Fibroblast of skin of abdomen (primary cell): ENCODE measurements around the gene B3GLCT.

Source experiments
- DNase-seq: peaks from one replicate; pipeline ENCODE4 v3.0.0-alpha.2; 2013

Gene B3GLCT

DNA sequence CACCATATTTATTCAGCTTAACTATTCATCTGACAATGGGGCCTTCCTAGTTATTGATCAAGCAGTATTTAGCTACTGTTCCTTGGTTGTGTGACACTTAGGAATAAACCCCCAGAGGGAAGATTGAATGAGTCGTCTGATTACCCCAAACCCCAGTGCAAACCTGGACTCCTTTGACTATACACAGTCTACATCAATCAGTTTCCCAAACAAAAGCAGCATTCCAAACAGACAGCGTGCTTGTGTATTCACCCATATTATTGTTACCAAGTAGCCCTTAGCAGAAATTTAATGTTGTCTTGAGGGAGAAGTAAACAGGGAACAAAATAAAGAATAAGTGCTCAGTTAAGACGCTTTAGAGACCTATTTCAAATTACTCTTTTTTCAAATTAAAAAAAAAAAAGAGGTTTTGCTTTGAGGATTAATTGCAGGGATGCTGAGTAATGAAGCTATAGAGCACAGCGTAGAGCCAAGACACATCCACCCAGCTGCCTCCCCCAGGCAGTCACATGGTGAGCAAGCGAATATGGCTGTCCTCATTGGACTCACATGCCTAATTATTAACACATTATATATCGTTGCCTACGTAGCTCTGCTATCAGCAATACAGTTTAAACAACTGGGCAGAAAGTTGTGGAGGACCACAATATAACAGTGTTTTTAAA lies 14.7 kb upstream of the B3GLCT start:
- no peak for DNase-seq

DNA sequence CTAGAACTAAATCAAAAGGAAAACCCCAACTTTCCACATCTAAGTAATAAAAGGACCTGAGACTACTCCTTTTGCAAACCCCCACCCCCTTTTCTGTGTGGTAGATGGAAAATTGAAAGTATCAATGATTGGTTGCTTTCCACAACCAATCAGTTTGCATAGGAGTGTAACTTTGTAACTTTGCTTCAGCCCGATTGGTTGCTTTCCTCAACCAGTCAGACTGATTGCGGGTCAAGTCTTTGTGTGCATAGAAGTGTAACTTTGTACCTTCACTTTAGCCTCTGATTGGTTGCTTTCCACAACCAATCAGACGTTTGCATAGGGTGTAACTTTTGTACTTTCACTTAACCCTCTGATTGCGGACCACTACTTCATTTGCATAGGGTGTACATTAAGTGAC lies 8.0 kb upstream of the B3GLCT start:
- no peak for DNase-seq

DNA sequence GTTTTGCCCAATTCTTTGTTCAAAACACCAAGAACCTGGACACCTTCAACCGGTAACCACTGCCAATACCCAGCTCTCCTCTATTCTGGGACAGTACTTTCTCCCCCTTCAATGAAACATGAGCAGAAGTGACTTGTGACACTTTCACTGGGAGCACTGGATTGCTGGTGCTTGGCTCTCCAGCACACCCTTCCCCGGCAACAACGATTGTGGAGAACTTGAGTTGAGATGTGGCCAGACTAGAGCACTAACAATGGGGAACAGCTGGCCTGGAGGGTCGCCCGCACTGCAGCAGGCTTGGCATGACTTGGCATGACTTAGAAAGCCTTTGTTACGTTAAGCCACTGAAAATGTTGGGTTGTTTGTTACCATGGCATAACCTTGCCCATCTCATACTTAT lies 7.5 kb upstream of the B3GLCT start:
- no peak for DNase-seq

DNA sequence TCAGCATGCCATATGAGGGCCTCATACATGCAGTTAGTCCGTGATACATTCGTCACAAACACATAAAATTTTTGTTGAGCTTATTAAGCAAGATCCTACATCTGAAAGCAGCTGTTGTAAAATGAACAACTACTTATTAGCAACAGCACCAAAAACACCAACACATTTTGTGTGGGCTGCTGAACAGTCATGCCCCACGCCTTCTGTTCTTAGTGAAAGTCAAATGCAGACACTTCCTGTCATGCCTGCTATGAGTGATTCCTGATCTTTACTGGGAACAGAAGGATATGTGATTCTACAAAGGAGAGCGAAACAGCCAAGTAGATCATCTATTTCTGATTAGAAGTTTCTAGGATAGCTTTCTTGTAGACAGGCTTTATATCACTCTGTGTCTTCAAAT lies 4.2 kb upstream of the B3GLCT start:
- DNase-seq: no peak

DNA sequence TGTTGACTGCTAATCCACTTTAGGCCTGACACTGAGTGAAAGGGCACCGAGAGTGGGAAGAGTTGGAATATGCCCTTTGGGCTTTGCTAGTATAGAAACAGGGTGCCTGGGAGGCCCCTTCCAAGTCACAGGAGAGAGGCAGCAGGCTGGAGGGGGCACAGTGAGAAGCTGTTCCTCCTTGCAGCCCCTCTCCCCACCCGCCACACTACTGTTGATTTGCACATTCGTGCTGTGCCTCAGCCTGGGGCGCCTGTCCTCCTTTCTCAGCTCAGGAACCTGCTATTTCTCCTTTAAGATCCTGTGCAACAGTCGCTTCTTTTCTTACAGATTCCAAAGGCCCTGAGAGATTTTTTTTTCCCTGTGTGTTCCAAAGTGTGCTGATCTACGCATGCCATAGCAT lies 2.8 kb upstream of the B3GLCT start:
- no peak for DNase-seq

DNA sequence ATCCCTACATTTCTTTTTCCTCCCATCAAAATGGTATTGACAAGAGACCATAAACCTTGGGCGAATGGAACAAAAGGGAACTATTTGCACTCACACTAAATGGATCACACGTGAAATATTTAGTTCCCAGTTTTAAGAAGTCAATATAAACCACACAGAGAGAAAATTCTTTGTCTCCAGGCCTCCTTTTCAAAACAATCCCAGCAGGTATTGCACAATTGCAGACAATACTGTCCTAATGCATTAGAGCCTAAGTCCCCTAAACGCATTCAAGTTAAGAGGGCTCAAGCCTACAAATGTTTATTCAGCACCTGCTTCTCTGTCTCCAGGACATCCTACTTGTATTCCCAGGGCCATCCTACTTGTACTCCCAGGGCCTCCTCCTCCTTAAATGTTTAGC lies 1.3 kb upstream of the B3GLCT start:
- no peak for DNase-seq

DNA sequence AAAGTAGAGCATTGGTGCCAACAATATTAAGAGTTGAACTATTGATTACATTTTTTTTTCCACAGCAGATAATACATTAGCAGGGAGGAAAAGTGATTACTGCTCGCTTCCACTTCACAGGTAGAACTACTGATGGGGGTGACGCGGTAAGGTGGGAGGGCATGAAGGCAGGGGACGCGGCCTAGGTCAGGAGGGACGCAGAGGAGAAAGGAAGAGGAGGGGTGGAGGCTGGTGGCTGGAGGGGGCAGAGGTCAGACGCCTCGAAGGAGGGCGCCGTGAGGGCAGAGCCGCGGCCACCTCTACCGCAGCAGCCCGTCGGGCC lies 287 bp upstream of the B3GLCT start:
- no peak for DNase-seq

DNA sequence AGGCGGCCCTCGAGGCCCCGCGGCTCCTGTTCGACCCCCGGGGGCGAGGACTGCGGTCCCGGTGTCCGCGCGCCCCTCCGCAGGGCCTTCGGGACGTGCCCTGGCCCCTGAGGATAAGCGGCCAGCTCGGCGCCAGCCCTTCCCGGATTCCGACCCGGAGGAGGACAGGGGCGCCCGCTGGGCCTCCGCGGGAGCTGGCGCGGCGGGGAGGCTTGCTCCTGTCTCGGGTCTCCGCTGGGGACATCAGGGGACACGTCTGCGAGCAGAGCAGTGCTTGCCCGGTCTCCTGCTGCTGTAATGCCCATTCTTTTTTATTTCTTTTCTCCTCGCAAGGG lies 829 bp downstream of the B3GLCT start:
- peak; percentile 37 for DNase-seq

DNA sequence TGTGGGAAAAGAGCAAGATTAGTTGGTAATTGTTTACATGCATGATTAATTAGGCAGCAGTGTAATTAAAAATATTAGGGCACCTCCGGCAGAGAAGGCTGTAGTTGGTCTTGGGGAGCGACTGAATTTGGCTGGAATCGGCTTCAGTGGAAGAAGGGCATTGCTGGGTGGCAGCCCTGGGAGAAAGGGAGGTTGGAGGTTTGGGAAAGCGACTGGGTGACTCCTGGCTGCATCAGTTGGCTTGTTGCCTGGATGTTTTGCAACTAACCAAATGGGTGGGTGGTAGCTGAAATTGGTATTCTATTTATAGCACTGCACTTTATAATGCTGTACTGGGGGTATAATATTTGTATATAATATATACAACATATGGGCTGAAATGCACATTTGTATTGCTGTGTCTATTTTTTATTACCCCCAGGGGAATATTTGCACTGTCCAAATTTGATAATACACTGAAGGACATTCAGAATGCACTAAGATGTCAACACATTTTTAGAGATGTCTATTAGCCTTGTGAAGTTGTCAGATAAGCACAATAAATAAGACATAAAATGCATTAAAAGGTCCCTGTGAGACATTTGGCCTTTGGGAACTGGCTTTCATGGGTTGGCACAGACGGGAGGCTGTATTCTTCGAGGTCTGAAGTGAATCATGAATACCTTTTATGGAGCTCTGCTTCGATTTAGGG lies 1.7 kb downstream of the B3GLCT start:
- peak; percentile 48 for DNase-seq

DNA sequence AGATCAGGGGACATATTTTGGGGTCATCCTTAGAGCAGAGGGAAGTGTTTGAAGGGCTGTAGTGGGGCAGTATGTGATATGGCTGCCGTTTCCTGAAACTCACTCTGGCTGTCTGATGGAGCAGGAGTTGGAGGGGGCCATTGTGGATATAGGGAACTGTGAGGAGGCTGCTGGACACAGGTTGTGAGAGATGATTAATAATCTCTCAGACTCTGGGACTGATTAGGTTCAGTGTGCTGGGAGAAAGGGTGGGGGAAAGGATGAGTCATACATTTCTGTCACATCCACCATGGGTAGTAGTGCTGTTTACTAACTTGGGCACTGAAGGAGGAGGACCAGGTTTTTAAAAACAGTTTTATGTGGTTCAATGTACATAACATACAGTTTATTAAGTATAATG lies 4.8 kb downstream of the B3GLCT start:
- peak; percentile 71 for DNase-seq

DNA sequence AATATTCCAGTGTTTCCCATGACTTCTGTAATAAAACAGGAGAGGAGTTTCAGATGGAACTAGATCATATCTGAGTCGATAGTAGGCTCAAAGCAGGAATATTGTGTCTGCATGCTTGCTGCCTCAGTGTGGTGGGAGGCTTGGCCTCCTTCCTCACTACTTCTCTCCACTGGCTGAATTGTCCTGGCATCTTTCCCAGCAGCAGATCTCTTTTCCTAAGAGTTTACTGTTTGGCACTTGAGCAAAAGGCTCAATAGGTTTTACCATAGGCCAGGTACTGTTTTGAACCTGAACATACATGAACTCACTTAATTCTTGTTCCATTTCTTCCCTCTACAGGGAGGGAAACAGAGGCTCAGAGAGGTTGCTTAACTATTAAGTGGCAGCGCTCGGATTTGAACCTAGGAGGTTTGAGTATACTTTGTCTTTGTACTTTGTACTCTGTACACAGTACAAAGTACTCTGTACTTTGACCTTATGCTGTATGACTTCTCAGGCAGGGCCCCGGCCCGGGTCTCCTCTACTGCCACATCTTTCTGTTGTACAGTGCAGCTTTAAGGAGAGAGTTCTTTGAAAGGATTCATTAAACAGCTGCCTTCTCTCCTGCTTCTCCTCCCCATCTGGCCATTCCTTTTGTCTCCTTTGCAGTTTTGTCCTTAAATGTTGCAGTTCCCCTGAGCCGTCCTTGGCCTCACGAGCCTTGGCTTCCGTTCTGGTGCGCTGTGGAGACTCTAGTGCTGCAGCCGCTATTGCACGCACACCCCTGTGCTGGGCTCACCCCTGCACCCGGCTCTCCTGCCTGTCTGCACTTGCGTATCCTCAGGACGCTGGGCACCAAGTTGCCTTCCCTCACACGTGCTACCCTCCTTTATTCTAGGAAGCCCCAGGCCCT lies 8.1 kb downstream of the B3GLCT start:
- peak; percentile 70 for DNase-seq

DNA sequence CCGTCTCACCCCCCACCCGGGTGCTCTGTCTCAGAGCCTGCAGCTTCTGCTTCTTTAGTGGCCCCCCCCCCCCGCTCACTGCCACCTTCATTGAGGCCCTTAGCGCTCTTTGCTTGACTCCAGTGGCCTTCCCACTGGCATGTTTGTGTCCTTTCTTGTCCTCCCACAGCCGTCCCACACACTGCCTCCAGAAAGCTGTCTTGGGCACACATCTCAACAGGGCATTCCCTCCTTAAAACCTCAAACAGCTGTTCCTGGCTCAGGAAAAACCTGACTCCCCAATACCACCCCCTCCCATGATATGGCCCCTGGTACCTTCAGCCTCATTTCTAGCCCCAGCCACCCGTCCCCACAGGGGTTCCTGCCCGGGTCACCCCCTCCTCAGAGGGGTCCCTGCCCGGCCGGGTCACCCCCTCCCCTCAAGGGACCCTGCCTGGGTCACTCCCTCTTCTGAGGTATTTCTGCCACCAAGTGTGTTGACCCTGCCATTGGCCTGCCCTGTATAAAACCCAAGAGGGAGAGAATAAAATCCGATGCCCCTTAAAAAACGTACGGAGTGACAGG lies 8.9 kb downstream of the B3GLCT start:
- DNase-seq: no peak

DNA sequence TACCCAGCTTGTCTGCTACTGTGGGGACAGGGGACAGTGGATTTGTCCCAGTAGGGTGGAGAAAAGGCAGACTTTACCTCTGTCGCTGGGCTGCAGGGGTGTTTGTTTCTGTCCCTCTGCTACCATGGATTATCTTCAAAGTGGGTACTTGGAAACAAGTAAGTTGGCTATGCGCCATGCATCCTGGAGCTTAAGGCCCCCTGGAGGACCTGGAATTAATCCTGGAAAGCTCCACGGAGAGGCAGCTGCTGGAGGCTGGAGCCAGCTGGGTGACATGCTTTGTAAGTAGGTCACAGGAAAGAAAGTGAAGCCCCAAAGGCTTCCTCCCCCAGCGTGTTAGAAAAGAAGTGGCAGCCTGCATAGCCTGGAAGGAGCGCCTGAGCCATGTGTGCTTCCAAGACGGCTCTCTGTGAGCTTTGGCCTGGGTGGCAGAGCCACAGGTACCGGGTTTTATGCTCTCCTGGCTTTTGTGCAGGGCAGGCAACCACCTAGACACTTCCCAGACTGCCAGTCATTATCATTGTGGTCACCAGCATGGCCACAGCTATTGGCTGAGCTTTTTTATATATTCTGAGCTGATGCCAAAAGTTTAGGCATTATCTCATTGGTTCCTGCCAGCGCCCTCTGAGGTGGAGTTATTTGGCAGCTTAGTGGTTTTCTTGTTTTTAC lies 9.5 kb downstream of the B3GLCT start:
- DNase-seq: peak; percentile 71

DNA sequence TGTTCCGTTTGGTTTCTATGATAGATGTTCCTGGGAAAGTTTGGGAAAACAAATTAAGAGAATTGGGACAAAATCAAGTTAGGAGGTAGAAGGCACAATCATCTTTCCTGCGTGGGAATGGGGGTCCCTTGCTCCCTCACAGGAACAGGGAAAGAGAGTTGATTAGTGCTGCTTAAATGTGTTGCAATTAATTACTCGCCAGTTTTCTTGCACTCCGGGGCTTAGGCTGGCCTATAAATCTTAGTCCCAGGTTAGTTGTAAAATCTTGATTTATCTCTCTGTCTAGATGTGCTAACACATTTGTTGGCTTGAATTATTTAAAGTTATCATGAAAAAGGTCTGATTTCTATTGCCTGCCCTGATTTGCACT lies 10.1 kb downstream of the B3GLCT start:
- no peak for DNase-seq

DNA sequence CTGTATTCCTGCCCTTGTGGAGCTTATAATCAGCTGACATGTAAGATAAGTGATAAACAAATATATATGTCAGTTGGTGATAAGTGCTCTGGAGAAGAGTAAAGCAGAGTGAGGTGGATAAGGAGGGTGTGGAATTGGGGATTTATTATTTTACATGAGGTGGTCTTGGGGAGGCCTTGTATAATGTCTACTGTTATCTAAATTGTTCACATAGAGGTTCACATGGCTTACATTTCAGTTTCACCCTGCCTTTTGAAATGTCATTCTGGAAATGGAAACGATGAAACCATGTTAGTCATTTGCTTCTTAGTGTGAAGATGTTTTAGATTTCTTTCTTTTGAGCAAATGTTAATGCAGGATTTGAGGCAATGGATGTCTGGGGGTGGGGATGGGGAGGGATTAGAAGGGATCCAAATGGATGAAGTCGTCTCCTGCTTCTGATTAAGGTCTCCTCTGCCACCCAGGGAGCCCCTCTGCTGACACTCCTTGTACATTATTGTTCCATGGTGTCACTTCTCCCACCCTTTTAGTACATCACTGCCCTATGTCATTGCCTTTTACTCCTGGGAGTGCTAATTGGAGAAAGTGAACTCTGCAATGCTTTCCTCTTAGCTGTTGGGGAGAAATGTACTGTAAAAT lies 14.0 kb downstream of the B3GLCT start:
- DNase-seq: peak; percentile 44

DNA sequence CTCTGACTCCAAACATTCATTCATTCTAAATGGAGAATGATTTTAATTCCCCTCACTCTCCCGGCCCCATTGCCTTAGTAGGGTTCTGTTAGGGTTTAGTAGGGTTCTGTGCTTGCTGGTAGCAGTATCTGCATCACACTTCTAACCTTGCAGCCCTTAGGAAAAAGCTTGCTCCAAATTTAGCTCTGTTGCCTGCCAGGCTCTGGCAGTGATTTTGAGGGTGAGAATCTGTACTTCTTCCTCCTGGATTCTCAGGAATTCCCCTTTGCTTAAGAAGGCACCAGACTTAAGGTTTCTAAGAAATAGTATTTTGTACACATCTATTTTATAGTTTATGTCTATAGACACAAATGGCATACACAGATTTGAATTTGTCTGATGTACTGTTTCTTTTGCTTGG lies 14.7 kb downstream of the B3GLCT start:
- no peak for DNase-seq

DNA sequence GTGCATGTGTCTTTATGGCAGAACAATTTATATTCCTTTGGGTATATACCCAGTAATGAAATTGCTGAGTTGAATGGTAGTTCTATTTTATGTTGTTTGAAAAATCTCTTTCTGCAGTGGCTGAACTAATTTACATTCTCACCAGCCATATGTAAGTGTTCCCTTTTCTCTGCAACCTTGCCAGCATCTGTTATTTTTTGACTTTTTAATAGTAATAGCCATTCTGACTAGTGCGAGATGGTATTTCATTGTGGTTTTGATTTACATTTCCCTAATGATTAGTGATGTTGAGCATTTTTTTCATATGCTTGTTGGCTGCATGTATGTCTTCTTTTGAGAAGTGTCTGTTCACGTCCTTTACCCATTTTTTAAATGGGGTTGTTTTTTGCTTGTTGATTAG lies 17.1 kb downstream of the B3GLCT start:
- DNase-seq: peak; percentile 54

DNA sequence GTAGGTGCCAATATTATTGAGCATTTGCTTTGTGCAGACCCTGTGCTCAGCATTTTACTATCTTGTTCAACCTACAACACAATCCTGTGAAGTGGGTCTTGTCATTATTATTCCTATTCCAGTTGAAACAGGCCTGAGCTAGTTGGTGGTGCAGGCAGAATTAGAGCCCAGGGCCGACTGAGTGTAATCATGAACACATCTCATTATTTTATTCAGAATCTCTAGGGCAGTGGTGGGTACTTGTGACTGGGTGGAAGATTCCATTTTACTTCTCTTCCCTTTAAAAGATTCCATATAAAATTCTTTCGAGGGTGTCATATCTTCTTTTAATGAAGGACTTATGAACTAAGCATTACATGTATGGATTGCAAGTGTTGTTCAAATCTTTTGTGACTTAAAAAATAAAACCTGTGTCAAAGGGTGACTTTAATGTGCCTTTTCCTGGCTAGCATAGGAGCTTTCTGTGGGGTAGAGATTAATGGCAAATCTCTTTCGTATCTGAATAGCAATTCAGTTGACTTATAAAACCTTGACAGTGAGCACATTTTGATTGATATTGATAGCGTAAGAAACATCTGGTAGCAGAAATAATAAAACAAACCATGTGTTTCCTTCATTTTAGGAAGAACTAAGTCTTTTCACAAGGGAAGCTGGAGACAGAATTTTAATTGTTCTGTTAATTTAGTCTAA lies 20.3 kb downstream of the B3GLCT start:
- DNase-seq: no peak

DNA sequence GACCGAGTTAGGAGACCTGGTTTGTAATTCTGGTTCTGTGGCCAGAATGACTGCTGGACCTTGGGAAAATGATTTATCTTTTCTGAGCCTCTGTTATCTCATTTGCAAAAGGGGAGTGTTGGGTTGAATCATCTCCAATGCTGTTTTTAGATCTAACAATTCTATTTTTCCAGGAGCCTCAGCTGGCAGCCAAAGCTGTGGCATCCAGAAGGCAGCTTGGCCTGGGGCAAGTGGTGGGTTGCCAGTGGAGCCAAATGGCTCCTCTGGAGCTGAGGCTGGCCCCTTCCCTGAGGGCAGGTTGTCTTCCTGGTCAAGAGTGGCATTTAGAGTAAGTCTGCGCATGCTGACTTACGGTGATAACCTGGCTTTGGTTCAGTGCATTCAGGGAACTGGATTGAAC lies 21.3 kb downstream of the B3GLCT start:
- DNase-seq: no peak

DNA sequence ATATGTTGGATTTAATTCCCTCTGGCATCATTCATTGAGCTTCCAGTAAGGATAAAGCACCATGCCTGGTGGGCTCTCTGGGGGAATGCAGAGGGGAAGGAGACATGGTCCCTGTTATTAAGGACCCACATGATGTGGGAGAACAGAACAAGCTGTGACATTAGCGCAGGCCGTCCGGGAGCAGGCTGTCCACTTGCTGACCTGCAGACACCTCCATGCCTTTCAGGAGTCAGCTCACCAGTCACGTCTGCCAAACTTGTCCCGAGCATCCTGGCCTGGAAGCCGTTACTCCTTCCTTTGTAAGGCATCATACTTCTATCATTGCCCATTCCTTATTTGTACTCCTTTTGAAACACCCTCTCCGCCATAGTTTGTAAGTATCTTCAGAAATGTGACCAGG lies 23.4 kb downstream of the B3GLCT start:
- DNase-seq: no peak

DNA sequence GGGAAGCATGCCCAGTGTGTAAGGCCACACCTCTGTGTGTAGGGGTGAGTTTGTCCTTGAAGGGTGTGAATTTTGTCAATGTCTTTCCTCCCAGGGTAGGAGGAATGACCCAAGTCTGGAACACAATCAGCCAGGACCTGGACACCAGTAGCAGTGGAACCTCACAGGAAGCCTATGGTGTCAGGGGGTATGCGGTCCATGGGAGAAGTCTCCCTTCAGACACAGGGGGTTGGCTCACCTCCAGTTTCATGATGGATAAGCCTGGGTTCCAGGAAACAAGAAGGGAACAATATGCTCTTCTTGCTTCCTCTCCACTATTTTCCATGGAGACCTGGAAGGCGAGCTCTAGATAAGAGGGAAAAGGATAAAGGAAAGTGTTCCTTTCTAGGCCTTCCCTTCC lies 23.9 kb downstream of the B3GLCT start:
- DNase-seq: no peak

DNA sequence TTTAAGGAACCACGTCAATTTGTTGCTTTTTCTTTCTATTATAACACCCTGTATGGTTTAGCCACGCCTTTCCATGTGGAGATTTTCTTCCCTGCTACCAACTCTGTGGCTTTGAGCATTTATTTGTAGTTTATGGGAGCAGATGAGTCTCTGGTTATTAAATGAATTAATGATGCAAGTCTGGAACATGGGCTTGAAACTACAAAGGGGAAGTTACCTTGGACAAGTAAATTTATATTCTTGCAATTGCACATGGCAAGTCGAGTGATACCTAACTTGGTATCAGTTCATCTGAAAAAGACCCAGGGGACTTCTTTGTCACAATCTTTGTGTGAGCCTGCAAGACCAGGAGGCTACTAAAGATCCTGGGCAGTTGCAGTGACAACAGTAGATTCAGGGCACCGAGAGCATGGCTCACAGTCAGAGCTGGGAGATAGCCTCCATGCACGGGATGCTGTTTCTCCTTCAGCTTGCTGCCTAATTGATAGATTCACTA lies 24.4 kb downstream of the B3GLCT start:
- no peak for DNase-seq
